H1 (cell line): ENCODE results near the gene SLC26A6. TPM values are rescaled to one million over a fixed set of nuclear protein-coding genes. Genes with fewer than 3 reads are reported as not detected.

Experiments
- CTCF ChIA-PET: fragments of 300-600 bp; sonication (Branson Sonifier 250); formaldehyde crosslinking; loops from one replicate; lab custom pipeline; 2021; ENCODE audit not compliant: partially characterized antibody; lab: Charles Lee
- POLR2A ChIA-PET: fragments of 300-600 bp; sonication (Branson Sonifier 250); formaldehyde crosslinking; loops from one replicate; lab custom pipeline; 2021; ENCODE audit warnings: inconsistent platforms; ENCODE audit not compliant: partially characterized antibody; lab: Charles Lee
- DNase-seq, 2 experiments: peaks; one replicate each; pipeline versions ENCODE4 v3.0.0 to v3.0.0-alpha.2; 2010 to 2022; ENCODE audit warnings: low spot score in 2 of 2, low read depth in 1 of 2, mixed read lengths in 1 of 2
- FAIRE-seq: peaks from 2 replicates; lab custom pipeline; 2011; peaks lifted over from hg19 to GRCh38; lab: Jason Lieb, UNC
- H2AFZ ChIP-seq: 2 replicates; pipeline ENCODE4 v1.8.1; 2012; ENCODE audit warnings: low read length, inconsistent platforms
- H2AK5ac ChIP-seq: 2 replicates; pipeline ENCODE4 v1.6.1; 2013; ENCODE audit warnings: low read depth, low read length
- H2BK120ac ChIP-seq: replicated peaks from 2 replicates; pipeline ENCODE3; 2013; ENCODE audit warnings: low read depth, low read length, inconsistent platforms
- H2BK12ac ChIP-seq: 2 replicates; pipeline ENCODE4 v1.6.1; 2013; ENCODE audit warnings: low read depth, low read length
- H2BK15ac ChIP-seq: 2 replicates; pipeline ENCODE4 v1.6.1; 2013; ENCODE audit warnings: low read length
- H2BK20ac ChIP-seq: 2 replicates; pipeline ENCODE4 v1.6.1; 2013; ENCODE audit warnings: low read length
- H2BK5ac ChIP-seq: 2 replicates; pipeline ENCODE4 v1.6.1; 2013; ENCODE audit warnings: low read depth, low read length
- H3K14ac ChIP-seq: 2 replicates; pipeline ENCODE4 v1.6.1; 2013; ENCODE audit warnings: inconsistent platforms; ENCODE audit not compliant: insufficient read length
- H3K18ac ChIP-seq: 2 replicates; pipeline ENCODE4 v1.6.1; 2013; ENCODE audit warnings: low read length; ENCODE audit errors: extremely low read depth
- H3K23ac ChIP-seq: 2 replicates; pipeline ENCODE4 v1.6.1; 2013; ENCODE audit warnings: inconsistent platforms; ENCODE audit not compliant: insufficient read length
- H3K23me2 ChIP-seq: 2 replicates; pipeline ENCODE4 v1.6.1; 2013; ENCODE audit warnings: low read depth, low read length
- H3K27ac ChIP-seq: 2 replicates; pipeline ENCODE4 v1.6.1; 2011; ENCODE audit warnings: low read depth, low read length, inconsistent platforms
- H3K27me3 ChIP-seq, 4 experiments: replicated peaks in 1 of 4; 1 replicate in 1 of 4; 2 replicates in 3 of 4; pipeline versions ENCODE4 v1.6.1 to v1.8.1; 2011 to 2013; ENCODE audit warnings: low read length in 3 of 4, mild to moderate bottlenecking in 3 of 4, inconsistent platforms in 2 of 4, mixed read lengths in 2 of 4, moderate library complexity in 1 of 4; ENCODE audit not compliant: control insufficient read depth in 3 of 4, insufficient read depth in 3 of 4; ENCODE audit errors: extremely low read depth in 1 of 4
- H3K36me3 ChIP-seq, 4 experiments: 2 replicates each; pipeline versions ENCODE4 v1.6.1 to v1.8.1; 2011 to 2013; ENCODE audit warnings: mild to moderate bottlenecking in 4 of 4, low read length in 3 of 4, moderate library complexity in 2 of 4, control low read depth in 1 of 4, inconsistent platforms in 1 of 4; ENCODE audit not compliant: insufficient read depth in 4 of 4, control insufficient read depth in 2 of 4
- H3K4ac ChIP-seq: replicated peaks from 2 replicates; pipeline ENCODE3; 2013; ENCODE audit warnings: low read length, low read depth, mixed read lengths, inconsistent platforms; ENCODE audit not compliant: insufficient read length
- H3K4me1 ChIP-seq, 4 experiments: replicated peaks in 1 of 4; 1 replicate in 1 of 4; 2 replicates in 3 of 4; pipeline versions ENCODE4 v1.6.1 to v1.8.1; 2011 to 2013; ENCODE audit warnings: low read length in 3 of 4, inconsistent platforms in 2 of 4, mixed read lengths in 1 of 4; ENCODE audit not compliant: insufficient read depth in 4 of 4, control insufficient read depth in 3 of 4
- H3K4me2 ChIP-seq, 2 experiments: 2 replicates each; pipeline versions ENCODE4 v1.6.1 to v1.8.1; 2011 to 2013; ENCODE audit warnings: low read depth in 2 of 2, low read length in 2 of 2, control low read depth in 1 of 2, inconsistent platforms in 1 of 2, mild to moderate bottlenecking in 1 of 2; ENCODE audit not compliant: insufficient read depth in 1 of 2
- H3K4me3 ChIP-seq, 4 experiments: fragments of 200-600, 300-600 bp in 1 of 4; sonication (generic), shearing (Covaris generic), sonication (Bioruptor Twin) in 1 of 4; 2 replicates each; pipeline versions ENCODE4 v1.5.1 to v1.8.1; 2011 to 2016; ENCODE audit warnings: low read length in 4 of 4, low read depth in 3 of 4, control low read depth in 2 of 4, inconsistent platforms in 2 of 4, mild to moderate bottlenecking in 2 of 4, mixed read lengths in 1 of 4, moderate library complexity in 1 of 4; ENCODE audit not compliant: insufficient read depth in 2 of 4; ENCODE audit errors: extremely low read depth in 1 of 4
- H3K56ac ChIP-seq: replicated peaks from 2 replicates; pipeline ENCODE3; 2013; ENCODE audit warnings: low read depth, mild to moderate bottlenecking, mixed read lengths, low read length, inconsistent platforms; ENCODE audit not compliant: insufficient read length
- H3K79me1 ChIP-seq: 2 replicates; pipeline ENCODE4 v1.6.1; 2013; ENCODE audit warnings: low read depth, low read length, control low read depth
- H3K79me2 ChIP-seq, 2 experiments: 2 replicates each; pipeline versions ENCODE4 v1.6.1 to v1.8.1; 2012 to 2013; ENCODE audit warnings: low read length in 2 of 2, mild to moderate bottlenecking in 2 of 2, inconsistent platforms in 1 of 2; ENCODE audit not compliant: insufficient read depth in 2 of 2, control insufficient read depth in 1 of 2
- H3K9ac ChIP-seq, 4 experiments: replicated peaks in 1 of 4; 1 replicate in 1 of 4; 2 replicates in 3 of 4; pipeline versions ENCODE4 v1.6.1 to v1.8.1; 2011 to 2013; ENCODE audit warnings: low read depth in 3 of 4, low read length in 3 of 4, control low read depth in 2 of 4, mild to moderate bottlenecking in 2 of 4, moderate library complexity in 2 of 4, inconsistent platforms in 1 of 4; ENCODE audit errors: extremely low read depth in 1 of 4
- H3K9me3 ChIP-seq, 2 experiments: 2 replicates each; pipeline versions ENCODE4 v1.6.1 to v1.8.1; 2012 to 2013; ENCODE audit warnings: mild to moderate bottlenecking in 2 of 2, moderate library complexity in 2 of 2, control low read depth in 1 of 2, inconsistent platforms in 1 of 2, low read depth in 1 of 2, low read length in 1 of 2, mixed read lengths in 1 of 2; ENCODE audit not compliant: insufficient read depth in 2 of 2
- H4K20me1 ChIP-seq, 2 experiments: replicated peaks in 1 of 2; 2 replicates each; pipeline versions ENCODE3 to v1.8.1; 2011 to 2013; ENCODE audit warnings: inconsistent platforms in 2 of 2, low read length in 2 of 2, mild to moderate bottlenecking in 1 of 2; ENCODE audit not compliant: insufficient read depth in 2 of 2, control insufficient read depth in 1 of 2
- H4K5ac ChIP-seq: 2 replicates; pipeline ENCODE4 v1.6.1; 2013; ENCODE audit warnings: low read length, low read depth, mixed read lengths, inconsistent platforms; ENCODE audit not compliant: insufficient read length
- H4K8ac ChIP-seq: 2 replicates; pipeline ENCODE4 v1.8.0; 2013; ENCODE audit warnings: mild to moderate bottlenecking, moderate library complexity, low read length, inconsistent platforms; ENCODE audit not compliant: insufficient read depth; ENCODE audit errors: extremely low read depth
- H4K91ac ChIP-seq: replicated peaks from 2 replicates; pipeline ENCODE3; 2013; ENCODE audit warnings: low read length, mixed read lengths, inconsistent platforms; ENCODE audit not compliant: insufficient read length
- NANOG ChIP-seq: IDR thresholded peaks from 2 replicates; pipeline ENCODE4 v1.6.1; 2011; ENCODE audit warnings: low read length, low read depth, mild to moderate bottlenecking, inconsistent platforms; ENCODE audit not compliant: insufficient read depth, poor library complexity, severe bottlenecking
- POLR2AphosphoS5 ChIP-seq: IDR thresholded peaks from 2 replicates; pipeline ENCODE4 v1.6.1; 2011; ENCODE audit warnings: low read depth, low read length
- WGBS, 2 experiments: shearing (Covaris generic) in 1 of 2; methylation state at CpG; one replicate each; pipeline versions ENCODE4 v1.1.6 to v1.1.7; 2013 to 2015; ENCODE audit warnings: low lambda C conversion rate in 2 of 2, mixed read lengths in 2 of 2, inconsistent platforms in 1 of 2, low coverage in 1 of 2, missing lambda C conversion rate in 1 of 2; ENCODE audit not compliant: insufficient replicate concordance in 2 of 2, insufficient coverage in 1 of 2, insufficient read length in 1 of 2; ENCODE audit errors: extremely low coverage in 1 of 2, missing lambda C conversion rate in 1 of 2; 5-methylcytosine and 5-hydroxymethylcytosine counted together
- polyA plus RNA-seq, 7 experiments: library from polyadenylated mRNA; depleted of rRNA in 3 of 7; stranded (reverse) in 5 of 7; unstranded in 2 of 7; fragments of >200 nt in 5 of 7; fragments of 200-250 nt in 2 of 7; gene quantifications; 1 replicate in 5 of 7; 2 replicates in 1 of 7; 4 replicates in 1 of 7; pipeline versions ENCODE4 v1.2.1 to v1.2.3, GENCODE V29; 2011 to 2013; ENCODE audit warnings: missing spikeins in 2 of 7, mixed read lengths in 2 of 7
- total RNA-seq: library from RNA; stranded (reverse); fragmentation: NEBNext Ultra II Directional; extraction: Animal tissue kit (Norgen Biotek cat#: 25700); gene quantifications from 2 replicates; pipeline ENCODE4 v1.2.1, GENCODE V29; 2021

SLC26A6 gene
- total and polyA plus RNA-seq, 2 of the 8 experiments (the other 6 are each of a cell fraction or from before 2014, with no cell fraction given) = 50.4 to 58.0 TPM

- peak overlapping the region; percentile 28 to 61 (median 33) for H3K4me3 ChIP-seq
These were observed 20.3 kb upstream of the SLC26A6 start for GRCh38 chr3:48655606-48656005.

More at GRCh38 chr3:48655606-48656005, 20.3 kb upstream of the SLC26A6 start:
- Histone ChIP-seq H3K27me3 (peaks cover 0 to 5% (median 3%) of the 10 kb centered on the region in 4 experiments; a peak in 3 of 7 replicates), H3K4me1 (peaks cover 0 to 16% (median 15%) of the 10 kb centered on the region in 4 experiments; a peak in 6 of 7 replicates), H3K14ac (no peak overlapping the region), H2BK15ac (peak overlapping the region; percentile 75), H3K79me1 (peaks cover under 1% of the 10 kb centered on the region; the same call in 1 of the 2 replicates), H3K23ac (no peak overlapping the region), H3K9ac (peak overlapping the region in 3 of 4 experiments; percentile 29 to 55 (median 53); a peak in 3 of 7 replicates), H2BK20ac (no peak overlapping the region), H2AFZ (0 out of 2 replicates have a peak overlapping the region, but pooled peaks have one; percentile 68), H3K4me2 (peak overlapping the region; percentile 74 to 81), H2BK12ac (peak overlapping the region; percentile 55; the same call in 1 of the 2 replicates), H3K79me2 (no peaks in the 10 kb centered on the region), H3K36me3 (peaks cover 0 to 9% (median 7%) of the 10 kb centered on the region in 4 experiments; a peak in 5 of 8 replicates), H3K56ac (no peak overlapping the region), H3K27ac (no peak overlapping the region; the same call in 1 of the 2 replicates), H4K5ac (peak overlapping the region; percentile 3), H2BK120ac (no peak overlapping the region), H4K8ac (no peak overlapping the region), H2AK5ac (0 out of 2 replicates have a peak overlapping the region, but pooled peaks have one; percentile 19), H4K91ac (peak overlapping the region; percentile 34), H2BK5ac (peak overlapping the region; percentile 69; the same call in 1 of the 2 replicates), H3K9me3 (no peaks in the 10 kb centered on the region), H3K23me2 (peaks cover 11% of the 10 kb centered on the region; the same call in 1 of the 2 replicates), H3K18ac (peak overlapping the region; percentile 85; the same call in 1 of the 2 replicates), H4K20me1 (peaks cover 6 to 32% of the 10 kb centered on the region in 2 experiments), H3K4ac (peak overlapping the region; percentile 81)
- WGBS, 2 experiments = 46% methylated on average over 18 of the region's 30 CpGs; no CpG with 5 or more reads in 1 of the 2 experiments
- no peak for TF ChIP-seq NANOG
- 0 out of 2 replicates have a peak, but pooled peaks have one; percentile 25 for TF ChIP-seq POLR2AphosphoS5
- CTCF ChIA-PET = interaction anchor here (0.6 to 2.6 kb wide), 6 partner anchors 11 to 223 kb away, joined by 3 to 11 read pairs (median 4); partner anchors contain the start of genes PFKFB4 and SLC26A6
- DNase-seq (no peak), FAIRE-seq (no peak)
- POLR2A ChIA-PET = interaction anchor here (0.7 to 10.5 kb wide), 7 partner anchors 8 to 209 kb away, joined by 3 to 111 read pairs (median 5); partner anchors contain the start of genes ATRIP, CELSR3, SLC26A6 and UQCRC1
